ENCODE measurements around the gene SGCB. TPM values are rescaled to one million over a fixed set of nuclear protein-coding genes. Genes with fewer than 3 reads are reported as not detected.

SGCB gene
- total and polyA plus RNA-seq, 2 of the 4 experiments (the other 2 are of a cell fraction), result 16.3 to 24.0 TPM

DNA sequence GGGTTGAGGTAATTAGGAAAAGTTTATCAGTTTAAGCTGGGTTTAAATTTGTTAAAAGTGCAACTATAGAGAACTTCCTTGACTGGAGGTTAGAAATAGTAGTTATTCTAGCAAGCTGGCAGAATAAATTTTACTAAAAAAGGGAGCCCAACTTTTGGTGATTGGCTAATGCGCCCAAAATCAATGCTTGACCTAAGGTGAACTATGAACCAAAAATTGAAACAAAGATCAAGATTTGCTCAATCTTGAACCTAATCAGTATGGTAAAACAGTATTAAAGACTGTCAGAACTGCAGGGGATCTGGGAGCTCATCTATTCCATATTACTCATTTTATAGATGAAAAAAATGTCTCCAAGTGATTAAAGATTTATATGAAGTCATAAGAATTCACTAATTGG is 6.9 kb upstream of the SGCB start:
- Histone ChIP-seq H3K79me1 (ENCODE audit: low read depth in 1 of 2, low read length in 2 of 2) (no peaks in the 10 kb centered on the region), H4K91ac (ENCODE audit: insufficient read depth, low read depth, low read length) (no peak overlapping the region), H3K4me2 (ENCODE audit: low read depth, low read length) (no peak overlapping the region), H2BK5ac (ENCODE audit: low read depth, low read length, poor library complexity, severe bottlenecking) (no peak overlapping the region), H3K9me1 (ENCODE audit: insufficient read depth, low read length) (no peaks in the 10 kb centered on the region), H3K27me3 (ENCODE audit: control insufficient read depth, insufficient read depth, low read length) (peaks cover 30% of the 10 kb centered on the region), H2AK5ac (ENCODE audit: low read depth, low read length) (no peak overlapping the region), H2BK20ac (ENCODE audit: low read depth, low read length) (no peak overlapping the region), H3K9me3 (ENCODE audit: control insufficient read depth, insufficient read depth, low read length) (no peaks in the 10 kb centered on the region), H3K18ac (ENCODE audit: low read depth, low read length) (no peak overlapping the region), H3K4me3 (ENCODE audit: insufficient read depth, low read depth, low read length) (no peak overlapping the region), H3K4me1 (ENCODE audit: control insufficient read depth, insufficient read depth, low read length) (no peaks in the 10 kb centered on the region), H2BK15ac (ENCODE audit: low read depth, low read length) (no peak overlapping the region), H3K9ac (ENCODE audit: low read depth, low read length) (no peak overlapping the region), H2BK120ac (ENCODE audit: low read depth, low read length) (no peak overlapping the region), H4K8ac (ENCODE audit: low read depth in 2 of 2, low read length in 2 of 2) (no peak overlapping the region), H3K4ac (ENCODE audit: low read depth, low read length) (no peak overlapping the region), H3K23ac (ENCODE audit: low read depth, low read length) (no peak overlapping the region), H3K36me3 (ENCODE audit: control insufficient read depth, insufficient read depth, low read length) (no peaks in the 10 kb centered on the region), H2AFZ (replicated peaks; ENCODE audit: low read length, poor library complexity) (no peak overlapping the region), H3K27ac (ENCODE audit: insufficient read depth, low read length) (no peak overlapping the region), H3K14ac (replicated peaks; ENCODE audit: low read depth, low read length) (no peak overlapping the region), H2AK9ac (replicated peaks; ENCODE audit: low read depth, low read length, poor library complexity) (no peak overlapping the region), H3K56ac (ENCODE audit: extremely low read depth, insufficient read depth, low read length) (no peak overlapping the region), H4K20me1 (ENCODE audit: insufficient read depth, low read length) (no peaks in the 10 kb centered on the region), H4K5ac (ENCODE audit: low read depth, low read length) (no peak overlapping the region)
- in situ Hi-C loops (cut with MboI; ENCODE audit: low sequenced_read_pairs) (no loop called here), intact Hi-C loops (cut with micrococcal nuclease) (loop anchor here (5.0 kb wide), 1 partner anchor 87 kb away; no protein-coding TSS in a partner anchor), dilution Hi-C loops (cut with HindIII; ENCODE audit: low sequenced_read_pairs, unreplicated experiment) (no loop called here)
- no peak for ATAC-seq (ENCODE audit: low read depth)
- CTCF ChIA-PET, result no interaction called here
- no CpG with 5 or more reads among the region's 1 CpG for WGBS, 2 experiments (ENCODE audit: extremely low coverage in 2 of 2, insufficient read length in 1 of 2)
- TF ChIP-seq BHLHE40 (IDR thresholded peaks at IDR 0.05; ENCODE audit: low read depth, low read length) (no peak), POLR2A (IDR thresholded peaks at IDR 0.05; ENCODE audit: low read depth, low read length) (no peak)
- POLR2A ChIA-PET (ENCODE audit: unreplicated experiment), result no interaction called here
- no TSS peak for BruUV-seq (replicated peaks)
- no peak for DNase-seq

Data from IMR-90 (cell line).